IMR-90 (cell line): ENCODE results near the gene EPB41L3.

Experiments used
- CEBPB ChIP-seq: IDR thresholded peaks from 2 replicates; pipeline ENCODE4 v1.6.1; 2012; ENCODE audit warnings: low read depth, low read length, improper control_type of control experiment
- FOS ChIP-seq: fragments of 150-350 bp; IDR thresholded peaks from 2 replicates; pipeline ENCODE4 v1.6.1; 2016; ENCODE audit warnings: low read depth, low read length
- MAFK ChIP-seq: IDR thresholded peaks from 2 replicates; pipeline ENCODE4 v1.6.1; 2012; ENCODE audit warnings: low read depth, low read length, improper control_type of control experiment
- MAZ ChIP-seq: IDR thresholded peaks from 2 replicates; pipeline ENCODE4 v1.6.1; 2012; ENCODE audit warnings: low read depth, mild to moderate bottlenecking, low read length, improper control_type of control experiment, moderate library complexity, borderline replicate concordance
- MXI1 ChIP-seq: IDR thresholded peaks from 2 replicates; pipeline ENCODE4 v1.6.1; 2012; ENCODE audit warnings: low read depth, mild to moderate bottlenecking, low read length, moderate library complexity, borderline replicate concordance
- NFE2L2 ChIP-seq: fragments of 150-350 bp; IDR thresholded peaks from 2 replicates; pipeline ENCODE4 v1.6.1; 2016; ENCODE audit warnings: low read depth, mild to moderate bottlenecking, low read length
- POLR2A ChIP-seq: IDR thresholded peaks from 2 replicates; pipeline ENCODE4 v1.6.1; 2012; ENCODE audit warnings: mild to moderate bottlenecking, low read depth, low read length
- RAD21 ChIP-seq: IDR thresholded peaks from 2 replicates; pipeline ENCODE4 v1.6.1; 2012; ENCODE audit warnings: low read length, improper control_type of control experiment
- RCOR1 ChIP-seq: IDR thresholded peaks from 2 replicates; pipeline ENCODE4 v1.6.1; 2012; ENCODE audit warnings: mild to moderate bottlenecking, low read length, improper control_type of control experiment; ENCODE audit not compliant: insufficient replicate concordance
- RFX5 ChIP-seq: IDR thresholded peaks from 2 replicates; pipeline ENCODE4 v1.8.0; 2012; ENCODE audit warnings: low read depth, mild to moderate bottlenecking, low read length, moderate library complexity
- SMC3 ChIP-seq: fragments of 150-350 bp; IDR thresholded peaks from 2 replicates; pipeline ENCODE4 v1.6.1; 2016; ENCODE audit warnings: low read depth, mild to moderate bottlenecking, antibody characterized with exemption, low read length, moderate library complexity
- TF ChIP-seq, protein P1 (sequence below): conservative IDR thresholded peaks from 2 replicates; pipeline ENCODE4 v1.5.1; 2012; ENCODE audit warnings: mild to moderate bottlenecking, low read depth, low read length, improper control_type of control experiment
- TF ChIP-seq, protein P2 (sequence below): fragments of 150-350 bp; IDR thresholded peaks from 2 replicates; pipeline ENCODE4 v1.6.1; 2017; ENCODE audit warnings: mild to moderate bottlenecking, antibody characterized with exemption, low read length, low read depth
- TF ChIP-seq, protein P3 (sequence below): fragments of 150-350 bp; IDR thresholded peaks from 2 replicates; pipeline ENCODE4 v1.6.1; 2016; ENCODE audit warnings: low read depth, mild to moderate bottlenecking, low read length, moderate library complexity, borderline replicate concordance

DNA sequence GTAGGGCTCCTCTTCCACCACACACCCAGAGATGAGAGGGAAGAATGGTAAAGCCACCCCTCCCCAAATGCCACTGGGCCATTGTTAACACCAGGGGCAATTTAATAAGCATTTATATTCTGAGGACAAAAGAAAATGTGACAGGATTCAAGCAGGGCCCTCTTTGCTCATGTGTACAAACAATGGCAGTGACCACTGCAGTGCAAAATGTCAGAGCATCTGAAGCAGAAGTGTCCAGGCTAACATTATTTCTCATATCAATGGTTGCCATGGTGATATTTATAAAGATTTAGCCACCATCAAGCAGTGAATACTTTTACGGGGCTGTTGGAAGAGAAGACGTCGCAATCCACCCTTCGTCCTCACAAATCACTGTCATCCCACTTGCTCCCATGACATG, 10.8 kb upstream of the EPB41L3 start:
- TF ChIP-seq CEBPB (no peak), POLR2A (no peak), MAFK (no peak), RFX5 (no peak), RAD21 (no peak), FOS (no peak), NFE2L2 (no peak), SMC3 (no peak), MAZ (no peak), MXI1 (no peak), RCOR1 (no peak)
- TF ChIP-seq, protein P1, sequence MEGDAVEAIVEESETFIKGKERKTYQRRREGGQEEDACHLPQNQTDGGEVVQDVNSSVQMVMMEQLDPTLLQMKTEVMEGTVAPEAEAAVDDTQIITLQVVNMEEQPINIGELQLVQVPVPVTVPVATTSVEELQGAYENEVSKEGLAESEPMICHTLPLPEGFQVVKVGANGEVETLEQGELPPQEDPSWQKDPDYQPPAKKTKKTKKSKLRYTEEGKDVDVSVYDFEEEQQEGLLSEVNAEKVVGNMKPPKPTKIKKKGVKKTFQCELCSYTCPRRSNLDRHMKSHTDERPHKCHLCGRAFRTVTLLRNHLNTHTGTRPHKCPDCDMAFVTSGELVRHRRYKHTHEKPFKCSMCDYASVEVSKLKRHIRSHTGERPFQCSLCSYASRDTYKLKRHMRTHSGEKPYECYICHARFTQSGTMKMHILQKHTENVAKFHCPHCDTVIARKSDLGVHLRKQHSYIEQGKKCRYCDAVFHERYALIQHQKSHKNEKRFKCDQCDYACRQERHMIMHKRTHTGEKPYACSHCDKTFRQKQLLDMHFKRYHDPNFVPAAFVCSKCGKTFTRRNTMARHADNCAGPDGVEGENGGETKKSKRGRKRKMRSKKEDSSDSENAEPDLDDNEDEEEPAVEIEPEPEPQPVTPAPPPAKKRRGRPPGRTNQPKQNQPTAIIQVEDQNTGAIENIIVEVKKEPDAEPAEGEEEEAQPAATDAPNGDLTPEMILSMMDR, result no peak
- TF ChIP-seq, protein P2, sequence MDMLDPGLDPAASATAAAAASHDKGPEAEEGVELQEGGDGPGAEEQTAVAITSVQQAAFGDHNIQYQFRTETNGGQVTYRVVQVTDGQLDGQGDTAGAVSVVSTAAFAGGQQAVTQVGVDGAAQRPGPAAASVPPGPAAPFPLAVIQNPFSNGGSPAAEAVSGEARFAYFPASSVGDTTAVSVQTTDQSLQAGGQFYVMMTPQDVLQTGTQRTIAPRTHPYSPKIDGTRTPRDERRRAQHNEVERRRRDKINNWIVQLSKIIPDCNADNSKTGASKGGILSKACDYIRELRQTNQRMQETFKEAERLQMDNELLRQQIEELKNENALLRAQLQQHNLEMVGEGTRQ, result no peak
- TF ChIP-seq, protein P3, sequence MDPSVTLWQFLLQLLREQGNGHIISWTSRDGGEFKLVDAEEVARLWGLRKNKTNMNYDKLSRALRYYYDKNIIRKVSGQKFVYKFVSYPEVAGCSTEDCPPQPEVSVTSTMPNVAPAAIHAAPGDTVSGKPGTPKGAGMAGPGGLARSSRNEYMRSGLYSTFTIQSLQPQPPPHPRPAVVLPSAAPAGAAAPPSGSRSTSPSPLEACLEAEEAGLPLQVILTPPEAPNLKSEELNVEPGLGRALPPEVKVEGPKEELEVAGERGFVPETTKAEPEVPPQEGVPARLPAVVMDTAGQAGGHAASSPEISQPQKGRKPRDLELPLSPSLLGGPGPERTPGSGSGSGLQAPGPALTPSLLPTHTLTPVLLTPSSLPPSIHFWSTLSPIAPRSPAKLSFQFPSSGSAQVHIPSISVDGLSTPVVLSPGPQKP, result no peak
